Measurements from ENCODE around the gene CCDC12. TPM values are rescaled to one million over a fixed set of nuclear protein-coding genes. Genes with fewer than 3 reads are reported as not detected.
"Not testable (repeated sequence)": the region's sequence is repeated elsewhere in the genome, so short reads cannot be mapped to it uniquely, and the experiment has no call there.

CCDC12 gene
- total and polyA plus RNA-seq, 3 experiments from 2014 or later: 56.4 to 114 (median 59.8) TPM

- Histone ChIP-seq H3K27ac (ENCODE audit: low read depth, low read length) (no peak overlapping the region), H3K36me3 (ENCODE audit: insufficient read depth, low read length) (no peaks in the 10 kb centered on the region), H3K27me3 (ENCODE audit: insufficient read depth, low read length, poor library complexity, severe bottlenecking) (no peaks in the 10 kb centered on the region), H3K4me1 (ENCODE audit: insufficient read depth, low read length) (peaks cover 6% of the 10 kb centered on the region), H3K9me3 (ENCODE audit: low read length) (no peaks in the 10 kb centered on the region), H3K4me3 (ENCODE audit: low read length) (no peak overlapping the region)
- peaks cover 0 to 2% of the 10 kb centered on the region in 2 donors for H3K27me3 Mint-ChIP-seq
- peaks cover 8 to 16% (median 8%) of the 10 kb centered on the region in 3 donors for H3K36me3 Mint-ChIP-seq
- H3K27ac Mint-ChIP-seq: no peak overlapping the region
- CTCF ChIA-PET: interaction anchor here (0.7 to 2.3 kb wide), 5 partner anchors 10 to 354 kb away, joined by 3 to 13 read pairs (median 3); no protein-coding TSS in a partner anchor
- POLR2A ChIA-PET: interaction anchor here (0.7 kb wide), 1 partner anchor 47 kb away, joined by 4 read pairs; no protein-coding TSS in a partner anchor
- H3K4me1 Mint-ChIP-seq: peaks cover 29 to 36% (median 34%) of the 10 kb centered on the region in 3 donors
- no peak overlapping the region for H3K4me3 Mint-ChIP-seq
- no peak for DNase-seq
- no peaks in the 10 kb centered on the region for H3K9me3 Mint-ChIP-seq
These were observed 63.6 kb downstream of the CCDC12 start for GRCh38 chr3:46912986-46913385.

- CTCF ChIA-PET; H3K4me3 ChIP-seq (ENCODE audit: low read length); H3K27ac ChIP-seq (ENCODE audit: low read depth, low read length); H3K4me3 Mint-ChIP-seq; H3K36me3 Mint-ChIP-seq; H3K9me3 Mint-ChIP-seq; H3K27me3 ChIP-seq (ENCODE audit: insufficient read depth, low read length, poor library complexity, severe bottlenecking); H3K36me3 ChIP-seq (ENCODE audit: insufficient read depth, low read length); H3K27me3 Mint-ChIP-seq; H3K9me3 ChIP-seq (ENCODE audit: low read length); POLR2A ChIA-PET; H3K4me1 ChIP-seq (ENCODE audit: insufficient read depth, low read length): not testable (repeated sequence)
- peak in 1 of 5 donors; percentile 0 for DNase-seq
- peak overlapping the region in 2 of 8 donors; percentile 11 to 43 for H3K27ac Mint-ChIP-seq
- H3K4me1 Mint-ChIP-seq: peaks cover 24 to 27% (median 26%) of the 10 kb centered on the region in 3 donors
These were observed 65.6 kb downstream of the CCDC12 start for GRCh38 chr3:46910914-46911313.

- CTCF ChIA-PET: interaction anchor here (0.7 to 1.8 kb wide), 27 partner anchors 9 to 421 kb away, joined by 3 to 17 read pairs (median 4); no protein-coding TSS in a partner anchor
- Mint-ChIP-seq H3K9me3 (no peaks in the 10 kb centered on the region), H3K4me3 (no peak overlapping the region), H3K4me1 (peaks cover 21 to 23% (median 23%) of the 10 kb centered on the region in 3 donors), H3K36me3 (peaks cover 0 to under 1% (median 0%) of the 10 kb centered on the region in 3 donors), H3K27me3 (peaks cover 0 to 2% of the 10 kb centered on the region in 2 donors), H3K27ac (no peak overlapping the region)
- H3K4me1 ChIP-seq (ENCODE audit: insufficient read depth, low read length): peaks cover 6% of the 10 kb centered on the region
- no peaks in the 10 kb centered on the region for H3K27me3 ChIP-seq (ENCODE audit: insufficient read depth, low read length, poor library complexity, severe bottlenecking)
- no peak overlapping the region for H3K27ac ChIP-seq (ENCODE audit: low read depth, low read length)
- peak in 1 of 5 donors; percentile 28 for DNase-seq
- H3K4me3 ChIP-seq (ENCODE audit: low read length): no peak overlapping the region
- no peaks in the 10 kb centered on the region for H3K36me3 ChIP-seq (ENCODE audit: insufficient read depth, low read length)
- POLR2A ChIA-PET: no interaction called here
- H3K9me3 ChIP-seq (ENCODE audit: low read length): no peaks in the 10 kb centered on the region
These were observed 66.3 kb downstream of the CCDC12 start for GRCh38 chr3:46910166-46910760.

GRCh38 chr3:46909535-46910161 lies 66.9 kb downstream of the CCDC12 start:
- Histone ChIP-seq H3K27ac (ENCODE audit: low read depth, low read length) (no peak overlapping the region), H3K36me3 (ENCODE audit: insufficient read depth, low read length) (no peaks in the 10 kb centered on the region), H3K9me3 (ENCODE audit: low read length) (no peaks in the 10 kb centered on the region), H3K4me1 (ENCODE audit: insufficient read depth, low read length) (peaks cover 6% of the 10 kb centered on the region), H3K27me3 (ENCODE audit: insufficient read depth, low read length, poor library complexity, severe bottlenecking) (no peaks in the 10 kb centered on the region), H3K4me3 (ENCODE audit: low read length) (no peak overlapping the region)
- CTCF ChIA-PET: interaction anchor here (0.7 to 1.8 kb wide), 30 partner anchors 9 to 421 kb away, joined by 3 to 17 read pairs (median 4); no protein-coding TSS in a partner anchor
- peaks cover 19 to 21% (median 20%) of the 10 kb centered on the region in 3 donors for H3K4me1 Mint-ChIP-seq
- no peaks in the 10 kb centered on the region for H3K36me3 Mint-ChIP-seq
- peak overlapping the region in 4 of 7 donors; percentile 21 to 71 (median 30) for H3K4me3 Mint-ChIP-seq
- peaks cover 0 to 2% of the 10 kb centered on the region in 2 donors for H3K27me3 Mint-ChIP-seq
- H3K9me3 Mint-ChIP-seq: no peaks in the 10 kb centered on the region
- POLR2A ChIA-PET: no interaction called here
- DNase-seq: peak; percentile 64 to 82 (median 68)
- H3K27ac Mint-ChIP-seq: peak overlapping the region in 4 of 8 donors; percentile 57 to 93 (median 74)

- H3K9me3 Mint-ChIP-seq: no peaks in the 10 kb centered on the region
- Histone ChIP-seq H3K27ac (ENCODE audit: low read depth, low read length) (no peak overlapping the region), H3K4me1 (ENCODE audit: insufficient read depth, low read length) (peaks cover 6% of the 10 kb centered on the region), H3K4me3 (ENCODE audit: low read length) (no peak overlapping the region), H3K36me3 (ENCODE audit: insufficient read depth, low read length) (no peaks in the 10 kb centered on the region), H3K27me3 (ENCODE audit: insufficient read depth, low read length, poor library complexity, severe bottlenecking) (no peaks in the 10 kb centered on the region), H3K9me3 (ENCODE audit: low read length) (no peaks in the 10 kb centered on the region)
- no peak for DNase-seq
- POLR2A ChIA-PET: no interaction called here
- no peaks in the 10 kb centered on the region for H3K36me3 Mint-ChIP-seq
- peak overlapping the region in 4 of 7 donors; percentile 21 to 71 (median 30) for H3K4me3 Mint-ChIP-seq
- CTCF ChIA-PET: interaction anchor here (0.7 to 1.8 kb wide), 28 partner anchors 9 to 420 kb away, joined by 3 to 17 read pairs (median 4); no protein-coding TSS in a partner anchor
- peaks cover 0 to 2% of the 10 kb centered on the region in 2 donors for H3K27me3 Mint-ChIP-seq
- H3K27ac Mint-ChIP-seq: peak overlapping the region in 3 of 8 donors; percentile 66 to 93 (median 82)
- peaks cover 16 to 20% (median 18%) of the 10 kb centered on the region in 3 donors for H3K4me1 Mint-ChIP-seq
These were observed 67.5 kb downstream of the CCDC12 start for GRCh38 chr3:46908986-46909534.

GRCh38 chr3:46908294-46908985 lies 68.1 kb downstream of the CCDC12 start:
- H3K36me3 Mint-ChIP-seq: no peaks in the 10 kb centered on the region
- no peak overlapping the region for H3K4me3 Mint-ChIP-seq
- H3K4me1 ChIP-seq (ENCODE audit: insufficient read depth, low read length): peaks cover 6% of the 10 kb centered on the region
- H3K4me1 Mint-ChIP-seq: peaks cover 10 to 14% (median 12%) of the 10 kb centered on the region in 3 donors
- ChIA-PET POLR2A (no interaction called here), CTCF (interaction anchor here (1.1 to 1.8 kb wide), 13 partner anchors 14 to 420 kb away, joined by 3 to 9 read pairs (median 4); no protein-coding TSS in a partner anchor)
- H3K9me3 ChIP-seq (ENCODE audit: low read length): no peaks in the 10 kb centered on the region
- H3K4me3 ChIP-seq (ENCODE audit: low read length): no peak overlapping the region
- H3K9me3 Mint-ChIP-seq: no peaks in the 10 kb centered on the region
- H3K27ac ChIP-seq (ENCODE audit: low read depth, low read length): no peak overlapping the region
- H3K36me3 ChIP-seq (ENCODE audit: insufficient read depth, low read length): no peaks in the 10 kb centered on the region
- H3K27me3 ChIP-seq (ENCODE audit: insufficient read depth, low read length, poor library complexity, severe bottlenecking): no peaks in the 10 kb centered on the region
- H3K27ac Mint-ChIP-seq: no peak overlapping the region
- peak in 1 of 5 donors; percentile 40 for DNase-seq
- H3K27me3 Mint-ChIP-seq: peaks cover 0 to 3% of the 10 kb centered on the region in 2 donors

- Mint-ChIP-seq H3K4me1 (peaks cover 7 to 9% (median 7%) of the 10 kb centered on the region in 3 donors), H3K4me3 (no peak overlapping the region), H3K27ac (no peak overlapping the region), H3K9me3 (no peaks in the 10 kb centered on the region), H3K27me3 (peaks cover 0 to 3% of the 10 kb centered on the region in 2 donors), H3K36me3 (no peaks in the 10 kb centered on the region)
- Histone ChIP-seq H3K27me3 (ENCODE audit: insufficient read depth, low read length, poor library complexity, severe bottlenecking) (no peaks in the 10 kb centered on the region), H3K27ac (ENCODE audit: low read depth, low read length) (no peak overlapping the region), H3K4me3 (ENCODE audit: low read length) (no peak overlapping the region), H3K9me3 (ENCODE audit: low read length) (no peaks in the 10 kb centered on the region), H3K4me1 (ENCODE audit: insufficient read depth, low read length) (peaks cover 6% of the 10 kb centered on the region), H3K36me3 (ENCODE audit: insufficient read depth, low read length) (no peaks in the 10 kb centered on the region)
- no peak for DNase-seq
- POLR2A ChIA-PET: no interaction called here
- CTCF ChIA-PET: no interaction called here
These were observed 68.6 kb downstream of the CCDC12 start for GRCh38 chr3:46907960-46908293.

Data from CD8-positive, alpha-beta memory T cell (primary cell).